NCI-H345 treated with DMSO at 0.1 percent for 48 hours (cell line): ENCODE data around the gene OXLD1.
A peak's percentile ranks its signal among the peaks of the same experiment; 100 is the strongest.

ENCODE experiments used
- DNase-seq: peaks from one replicate; lab custom pipeline; 2025; ENCODE audit not compliant: unreplicated experiment; lab: John Stamatoyannopoulos, UW

Gene OXLD1

GRCh38 chr17:81702934-81703746, 36.7 kb upstream of the OXLD1 start, which contains the start of gene MRPL12:
Gene MRPL12 (plus strand): TSS chr17:81703367. CDS start chr17:81703502, 135 bp downstream.
- DNase-seq, result peak; percentile 88

DNA sequence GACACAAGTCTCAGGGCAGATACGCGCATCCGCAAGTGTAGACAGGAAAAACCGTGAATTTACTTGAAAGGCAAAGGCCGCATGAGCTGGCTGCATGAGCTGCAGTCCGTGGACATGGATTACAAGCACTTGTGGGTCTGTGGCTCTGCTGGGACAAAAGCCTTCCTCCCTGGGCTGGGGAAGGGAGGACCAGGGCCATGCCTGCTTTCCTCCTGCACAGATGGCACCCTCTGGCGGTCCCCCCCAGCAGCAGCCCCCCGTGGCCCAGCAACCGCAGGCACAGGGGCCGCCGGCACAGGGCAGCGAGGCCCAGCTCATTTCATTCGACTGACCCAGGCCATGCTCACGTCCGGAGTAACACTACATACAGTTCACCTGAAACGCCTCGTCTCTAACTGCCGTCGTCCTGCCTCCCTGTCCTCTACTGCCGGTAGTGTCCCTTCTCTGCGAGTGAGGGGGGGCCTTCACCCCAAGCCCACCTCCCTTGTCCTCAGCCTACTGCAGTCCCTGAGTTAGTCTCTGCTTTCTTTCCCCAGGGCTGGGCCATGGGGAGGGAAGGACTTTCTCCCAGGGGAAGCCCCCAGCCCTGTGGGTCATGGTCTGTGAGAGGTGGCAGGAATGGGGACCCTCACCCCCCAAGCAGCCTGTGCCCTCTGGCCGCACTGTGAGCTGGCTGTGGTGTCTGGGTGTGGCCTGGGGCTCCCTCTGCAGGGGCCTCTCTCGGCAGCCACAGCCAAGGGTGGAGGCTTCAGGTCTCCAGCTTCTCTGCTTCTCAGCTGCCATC, 35.1 kb upstream of the OXLD1 start:
- no peak for DNase-seq

DNA sequence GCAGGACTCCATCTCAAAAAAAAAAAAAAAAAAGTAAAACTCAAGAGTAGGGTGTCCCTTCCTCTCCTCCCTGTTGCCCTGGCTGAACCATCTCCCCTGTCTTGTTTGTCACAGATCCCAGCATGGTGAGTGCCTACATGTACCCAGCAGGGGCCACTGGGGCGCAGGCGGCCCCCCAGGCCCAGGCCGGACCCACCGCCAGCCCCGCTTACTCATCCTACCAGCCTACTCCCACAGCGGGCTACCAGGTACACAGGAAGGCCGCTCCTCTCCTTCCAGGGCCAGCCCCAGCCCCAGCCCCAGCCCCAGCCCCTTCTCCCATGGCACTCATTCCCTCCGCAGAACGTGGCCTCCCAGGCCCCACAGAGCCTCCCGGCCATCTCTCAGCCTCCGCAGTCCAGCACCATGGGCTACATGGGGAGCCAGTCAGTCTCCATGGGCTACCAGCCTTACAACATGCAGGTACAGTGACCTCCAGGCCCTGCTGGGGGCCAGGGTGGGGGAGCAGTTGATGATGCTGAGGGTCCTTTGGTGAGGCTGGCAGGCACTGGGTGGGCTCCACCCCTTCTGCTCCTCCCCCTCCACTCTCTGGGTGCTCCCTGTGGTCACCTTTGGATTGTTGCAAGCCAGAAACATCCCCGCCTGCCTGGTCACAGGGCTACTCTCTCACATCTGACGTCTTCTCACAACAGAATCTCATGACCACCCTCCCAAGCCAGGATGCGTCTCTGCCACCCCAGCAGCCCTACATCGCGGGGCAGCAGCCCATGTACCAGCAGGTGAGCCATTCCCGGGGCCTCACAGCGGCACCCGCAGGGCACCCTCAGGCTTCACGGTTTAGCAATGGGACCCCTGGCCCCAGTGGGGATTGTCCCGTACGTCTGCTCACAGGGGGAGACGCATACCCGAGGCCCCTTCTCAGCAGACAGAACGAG, 34.2 kb upstream of the OXLD1 start:
- DNase-seq, result no peak

DNA sequence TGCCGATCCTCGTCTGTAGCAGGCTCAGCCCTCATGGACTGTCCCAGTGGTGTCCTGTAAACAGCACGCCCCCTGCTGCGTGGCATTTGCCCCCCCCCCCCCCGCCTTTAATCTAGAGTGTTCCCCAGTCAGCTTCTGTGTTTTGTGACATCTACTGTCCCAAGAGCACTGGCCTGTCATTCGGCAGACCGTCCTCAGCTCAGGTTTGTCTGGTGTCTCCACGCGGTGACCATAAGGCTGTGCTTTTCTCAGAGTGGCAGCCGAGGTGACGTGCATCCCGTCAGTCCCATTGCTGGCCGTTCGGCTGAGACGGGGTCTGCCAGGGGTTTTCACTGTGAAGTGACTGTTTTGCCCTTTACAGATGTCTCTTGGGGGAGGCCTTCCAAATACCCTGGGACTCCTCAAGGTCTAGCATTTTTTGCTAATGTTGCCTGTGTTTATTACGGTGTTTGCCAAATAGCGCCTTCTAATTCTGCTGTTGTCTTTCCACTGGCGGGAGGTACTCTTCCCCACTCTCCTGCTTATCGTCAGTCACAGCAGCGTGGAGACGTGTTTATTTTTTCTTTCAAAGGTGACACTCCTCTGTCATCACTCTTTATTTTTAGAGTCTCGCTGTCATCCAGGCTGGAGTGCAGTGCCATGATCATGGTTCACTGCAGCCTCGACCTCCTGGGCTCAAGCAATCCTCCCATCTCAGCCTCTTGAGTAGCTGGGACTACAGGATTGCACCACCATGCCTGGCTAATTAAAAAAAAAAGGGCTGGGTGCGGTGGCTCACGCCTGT, 31.0 kb upstream of the OXLD1 start:
- no peak for DNase-seq

DNA sequence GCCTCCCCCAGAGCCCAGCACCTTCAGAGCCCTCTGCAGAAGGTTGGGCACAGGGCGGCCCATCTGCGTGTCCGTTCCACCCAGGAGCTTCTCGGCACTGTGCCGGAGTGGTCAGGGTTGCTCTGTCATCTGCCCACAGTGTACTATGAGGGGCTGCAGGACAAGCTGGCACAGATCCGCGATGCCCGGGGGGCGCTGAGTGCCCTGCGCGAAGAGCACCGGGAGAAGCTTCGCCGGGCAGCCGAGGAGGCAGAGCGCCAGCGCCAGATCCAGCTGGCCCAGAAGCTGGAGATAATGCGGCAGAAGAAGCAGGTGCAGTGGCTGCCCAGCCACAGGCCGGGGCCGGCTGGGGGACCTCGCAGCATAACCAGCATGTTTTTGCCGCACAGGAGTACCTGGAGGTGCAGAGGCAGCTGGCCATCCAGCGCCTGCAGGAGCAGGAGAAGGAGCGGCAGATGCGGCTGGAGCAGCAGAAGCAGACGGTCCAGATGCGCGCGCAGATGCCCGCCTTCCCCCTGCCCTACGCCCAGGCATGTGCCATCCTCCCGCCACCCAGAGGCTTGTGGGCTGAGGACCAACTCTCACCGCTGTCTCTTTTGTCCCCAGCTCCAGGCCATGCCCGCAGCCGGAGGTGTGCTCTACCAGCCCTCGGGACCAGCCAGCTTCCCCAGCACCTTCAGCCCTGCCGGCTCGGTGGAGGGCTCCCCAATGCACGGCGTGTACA, 30.0 kb upstream of the OXLD1 start:
- DNase-seq, result no peak

DNA sequence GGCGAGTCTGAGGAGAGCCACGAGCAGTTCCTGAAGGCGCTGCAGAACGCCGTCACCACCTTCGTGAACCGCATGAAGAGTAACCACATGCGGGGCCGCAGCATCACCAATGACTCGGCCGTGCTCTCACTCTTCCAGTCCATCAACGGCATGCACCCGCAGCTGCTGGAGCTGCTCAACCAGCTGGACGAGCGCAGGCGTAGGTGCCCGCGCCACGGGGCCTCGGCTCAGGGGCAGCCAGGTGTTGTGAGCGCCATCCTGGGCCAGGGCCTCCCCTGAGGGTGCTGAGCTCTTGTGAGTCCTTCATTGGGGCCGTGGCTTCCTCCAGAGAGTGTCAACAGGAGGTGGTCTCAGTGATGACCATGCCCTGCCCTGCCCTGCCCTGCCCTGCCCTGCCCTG, 29.4 kb upstream of the OXLD1 start:
- DNase-seq, result no peak

- no peak for DNase-seq
Observed at GRCh38 chr17:81695211-81695610, 28.8 kb upstream of the OXLD1 start.

- no peak for DNase-seq
Observed at GRCh38 chr17:81694810-81695209, 28.4 kb upstream of the OXLD1 start.

- DNase-seq, result no peak
Observed at GRCh38 chr17:81693509-81694210, 27.3 kb upstream of the OXLD1 start.

DNA sequence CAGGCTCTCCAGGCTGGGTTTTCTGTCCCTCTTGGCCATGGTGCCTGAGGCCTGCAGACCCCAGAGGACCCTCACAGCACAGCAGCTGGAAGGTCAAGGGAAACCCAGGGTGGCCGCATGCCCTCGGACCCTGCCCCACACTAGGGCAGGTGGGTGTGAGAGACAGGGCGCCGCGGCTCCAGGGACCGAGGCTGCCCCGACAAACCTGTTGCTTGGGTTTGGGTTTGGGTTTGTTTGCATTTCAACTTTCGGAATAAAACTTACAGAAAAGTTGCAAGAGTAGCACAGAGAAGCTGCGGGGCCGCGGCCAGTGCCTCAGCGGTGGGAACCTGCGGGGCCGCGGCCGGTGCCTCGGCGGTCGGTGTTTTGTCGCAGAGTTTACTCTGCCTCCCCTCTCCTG, 25.2 kb upstream of the OXLD1 start:
- DNase-seq, result no peak

DNA sequence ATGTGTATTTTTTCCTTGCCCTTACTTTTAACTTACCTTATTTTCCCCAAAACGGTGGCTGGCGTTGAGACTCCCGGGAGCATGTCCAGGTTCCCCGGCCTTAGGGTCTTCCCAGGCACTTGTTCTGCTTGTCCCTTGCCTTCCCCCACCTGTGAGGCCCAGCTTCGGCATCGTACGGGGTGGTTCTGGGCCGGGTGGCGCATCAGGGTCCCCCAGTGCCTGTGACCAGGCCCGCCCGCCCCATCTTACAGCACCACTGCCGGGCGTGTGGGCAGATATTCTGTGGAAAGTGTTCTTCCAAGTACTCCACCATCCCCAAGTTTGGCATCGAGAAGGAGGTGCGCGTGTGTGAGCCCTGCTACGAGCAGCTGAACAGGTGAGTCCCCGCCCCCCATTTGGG, 24.8 kb upstream of the OXLD1 start:
- DNase-seq, result no peak

- no peak for DNase-seq
Observed at GRCh38 chr17:81690549-81690948, 24.1 kb upstream of the OXLD1 start.

GRCh38 chr17:81690066-81690465, 23.7 kb upstream of the OXLD1 start:
- DNase-seq, result no peak

DNA sequence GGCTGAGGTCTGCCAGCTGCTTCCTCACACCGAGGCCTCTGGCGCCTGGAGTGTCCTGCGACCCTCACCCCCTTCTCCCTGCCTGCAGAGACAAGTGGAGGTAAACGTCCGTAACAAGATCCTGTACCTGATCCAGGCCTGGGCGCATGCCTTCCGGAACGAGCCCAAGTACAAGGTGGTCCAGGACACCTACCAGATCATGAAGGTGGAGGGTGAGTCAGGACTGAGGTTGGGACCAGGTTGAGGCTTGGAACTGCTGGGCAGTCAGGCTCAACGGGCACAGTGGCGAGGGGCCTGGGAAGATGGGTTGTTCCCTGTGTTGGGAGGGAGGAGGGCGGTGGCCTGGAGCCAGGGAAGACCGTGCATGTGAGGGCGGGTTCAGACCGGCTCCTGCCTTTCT, 22.2 kb upstream of the OXLD1 start:
- no peak for DNase-seq

GRCh38 chr17:81687770-81688541, 21.6 kb upstream of the OXLD1 start:
- DNase-seq, result no peak

GRCh38 chr17:81686614-81687013, 20.2 kb upstream of the OXLD1 start:
- no peak for DNase-seq

DNA sequence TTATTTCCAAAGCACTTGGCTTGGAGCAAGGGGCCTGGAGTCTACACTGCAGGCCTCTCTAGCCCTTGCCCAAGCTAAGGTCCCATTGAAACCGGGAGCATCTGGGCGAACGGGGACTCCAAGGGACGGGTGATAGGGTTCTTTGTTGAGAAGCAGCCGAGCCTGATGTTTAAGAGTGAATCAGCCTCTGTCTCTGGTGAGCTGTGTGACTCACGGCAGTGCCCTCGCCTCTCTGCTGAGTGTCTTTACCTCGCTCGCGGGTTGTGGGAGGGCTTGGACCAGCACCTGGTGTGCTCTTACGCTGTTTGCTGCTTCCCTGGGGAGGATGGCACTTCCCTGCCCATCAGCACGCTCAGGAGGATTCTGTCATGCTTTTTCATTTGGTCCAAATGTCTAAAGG, 18.7 kb upstream of the OXLD1 start:
- DNase-seq, result no peak

DNA sequence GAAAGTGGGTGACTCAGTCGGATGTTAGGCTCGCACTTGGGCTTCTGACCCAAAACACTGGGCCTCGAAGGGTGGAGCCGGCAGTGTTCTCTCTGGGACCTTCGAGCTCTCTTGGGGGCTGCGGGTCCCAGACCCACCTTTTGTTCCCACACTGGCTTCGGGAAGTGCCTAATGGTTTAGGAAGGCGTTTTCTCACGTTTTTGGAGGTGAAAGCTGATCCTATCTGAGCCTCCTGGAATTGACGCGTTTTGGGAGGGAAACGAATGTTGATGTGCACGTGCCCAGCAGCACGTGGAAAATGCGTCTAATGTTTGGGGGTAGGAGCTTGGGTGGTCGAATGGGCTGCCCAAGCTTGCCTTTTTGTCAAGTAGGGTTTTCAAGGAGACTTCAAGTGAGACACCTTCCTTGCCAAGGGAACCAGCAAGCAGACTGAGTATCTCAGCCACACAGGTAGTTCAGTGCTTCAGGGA, 18.1 kb upstream of the OXLD1 start:
- DNase-seq, result no peak
